HG03060 (cell line): ENCODE data around the gene PRDX1.
"Not testable (repeated sequence)": the region's sequence is repeated elsewhere in the genome, so short reads cannot be mapped to it uniquely, and the experiment has no call there.

ENCODE experiments used
- ATAC-seq: cut with Tn5 transposase; IDR thresholded peaks from one replicate; pipeline ENCODE4 v1.9.1; 2021; ENCODE audit warnings: low read depth, moderate number of reproducible peaks; ENCODE audit not compliant: unreplicated experiment

PRDX1 gene

DNA sequence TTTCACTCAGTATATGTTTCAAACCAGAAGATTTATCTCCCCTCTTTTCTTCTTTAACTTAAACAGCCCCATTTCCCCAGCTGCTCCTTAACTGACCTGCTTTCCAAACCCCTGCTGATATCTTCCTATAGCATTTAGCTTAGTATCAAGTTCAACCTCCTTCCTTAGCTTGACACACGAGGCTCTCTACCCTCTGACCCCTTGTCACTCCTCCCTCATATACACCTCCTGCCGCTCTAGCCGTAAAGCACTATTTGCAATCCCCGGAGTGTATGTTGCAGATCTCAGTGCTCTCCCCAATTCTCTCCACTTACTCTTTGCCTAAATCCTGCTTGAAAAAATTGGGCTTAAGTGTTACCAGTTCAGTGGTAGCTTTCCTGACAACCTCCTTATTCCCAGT, 15.2 kb upstream of the PRDX1 start:
- no peak for ATAC-seq

DNA sequence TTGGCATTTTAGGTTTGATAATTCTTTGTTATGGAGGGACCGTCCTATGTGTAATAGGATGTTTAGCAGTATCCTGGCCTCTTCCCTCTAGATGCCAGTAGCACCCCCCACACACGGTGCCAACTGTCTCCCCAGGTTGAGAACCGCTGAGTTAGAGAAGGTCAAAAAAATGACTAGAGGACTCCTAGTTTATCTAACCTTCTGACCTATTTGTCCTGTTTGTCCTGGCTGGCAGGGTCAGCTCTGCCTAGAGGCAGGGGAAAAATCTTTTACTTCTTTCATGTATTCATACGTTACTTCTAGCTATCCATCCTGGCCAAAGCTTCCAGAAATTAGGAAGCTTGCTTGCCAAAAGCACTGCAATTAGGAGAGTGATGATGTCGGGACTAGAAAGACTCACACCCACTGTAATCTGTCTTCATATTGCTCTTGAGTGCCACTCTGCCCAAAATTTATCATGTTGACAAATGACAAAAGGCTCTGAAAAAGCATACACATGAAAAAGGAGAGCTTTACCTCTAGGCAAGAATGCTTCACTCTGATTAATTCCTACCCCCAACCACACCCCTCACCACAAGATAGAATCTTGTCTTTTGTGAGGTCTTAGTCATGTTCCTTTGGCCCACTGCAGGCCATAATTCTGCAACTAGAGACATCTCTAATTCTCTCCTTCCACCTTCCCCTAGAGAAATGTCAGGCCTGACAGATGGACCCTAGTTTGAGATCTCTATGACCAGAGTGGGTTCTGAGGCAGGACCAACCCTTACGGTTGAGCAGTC, 14.5 kb upstream of the PRDX1 start:
- no peak for ATAC-seq

DNA sequence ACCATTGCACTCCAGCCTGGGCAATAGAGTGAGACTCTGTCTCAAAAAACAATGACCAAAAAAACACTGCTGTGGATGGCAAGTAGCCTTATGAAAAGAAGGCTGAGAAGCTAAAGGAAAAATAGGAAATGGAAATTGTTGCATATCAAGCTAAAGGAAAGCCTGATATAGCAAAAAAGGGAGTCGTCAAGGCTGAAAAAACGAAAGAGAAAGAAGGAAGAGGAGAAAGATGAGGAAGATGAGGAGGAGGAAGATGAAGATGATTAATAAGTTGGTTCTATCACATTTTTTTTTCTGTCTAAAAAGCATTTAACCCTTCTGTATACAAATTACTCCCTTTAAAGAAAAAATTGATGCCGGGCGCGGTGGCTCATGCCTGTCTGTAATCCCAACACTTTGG, 10.2 kb upstream of the PRDX1 start:
- no peak for ATAC-seq

DNA sequence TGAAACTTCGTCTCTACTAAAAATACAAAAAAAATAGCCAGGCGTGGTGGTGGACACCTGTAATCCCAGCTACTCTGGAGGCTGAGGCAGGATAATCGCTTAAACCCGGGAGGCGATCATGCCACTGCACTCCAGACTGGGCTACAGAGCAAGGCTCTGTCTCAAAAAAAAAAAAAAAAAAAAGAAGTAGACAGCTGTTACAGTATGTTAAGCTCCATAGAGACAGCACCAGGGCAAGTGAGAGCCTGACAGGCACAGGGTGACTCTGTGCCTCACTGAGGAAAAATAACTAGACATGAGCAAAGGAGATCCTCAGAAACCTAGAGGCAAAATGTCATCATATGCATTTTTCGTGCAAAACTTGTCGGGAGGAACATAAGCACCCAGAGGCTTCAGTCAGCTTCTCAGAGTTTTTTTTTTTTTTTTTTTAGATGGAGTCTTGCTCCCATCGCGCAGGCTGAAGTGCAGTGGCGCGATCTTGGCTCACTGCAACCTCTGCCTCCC, 9.0 kb upstream of the PRDX1 start:
- no peak for ATAC-seq

DNA sequence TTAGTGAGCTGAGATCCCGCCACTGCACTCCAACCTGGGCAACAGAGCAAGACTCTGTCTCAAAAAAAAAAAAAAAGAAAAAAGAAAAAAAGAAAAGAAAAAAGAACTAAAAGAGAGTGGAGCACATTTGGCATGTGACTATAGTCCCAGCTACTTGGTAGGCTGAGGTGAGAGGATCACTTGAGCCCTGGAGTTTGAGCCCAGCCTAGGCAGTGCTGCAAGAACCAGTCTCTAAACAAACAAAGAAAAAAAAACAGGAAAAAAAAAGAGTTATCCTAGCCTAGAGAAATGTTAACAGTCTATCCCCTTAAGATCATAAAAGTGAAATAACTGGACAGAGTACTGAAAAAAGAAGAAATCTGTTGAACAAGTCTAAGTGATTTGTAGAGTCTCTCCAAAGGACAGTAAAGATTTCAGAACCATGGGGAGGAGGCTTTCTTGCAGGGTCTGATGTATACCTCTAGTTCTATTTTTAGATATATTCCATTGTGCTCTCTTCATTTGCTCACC, 4.5 kb upstream of the PRDX1 start:
- no peak for ATAC-seq

DNA sequence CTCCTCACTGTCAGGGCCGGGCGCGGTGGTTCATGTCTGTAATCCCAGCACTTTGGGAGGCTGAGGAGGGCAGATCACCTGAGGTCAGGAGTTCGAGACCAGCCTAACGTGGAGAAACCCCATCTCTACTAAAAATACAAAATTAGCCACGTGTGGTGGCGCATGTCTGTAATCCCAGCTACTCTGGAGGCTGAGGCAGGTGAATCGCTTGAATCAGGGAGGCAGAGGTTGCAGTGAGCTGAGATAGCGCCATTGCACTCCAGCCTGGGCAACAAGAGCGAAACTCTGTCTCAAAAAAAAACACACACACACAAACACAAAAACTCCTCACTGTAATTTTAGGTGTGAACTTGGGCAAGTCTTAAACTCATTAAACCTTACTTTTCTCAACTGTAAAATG, 2.3 kb upstream of the PRDX1 start:
- ATAC-seq, result not testable (repeated sequence)

DNA sequence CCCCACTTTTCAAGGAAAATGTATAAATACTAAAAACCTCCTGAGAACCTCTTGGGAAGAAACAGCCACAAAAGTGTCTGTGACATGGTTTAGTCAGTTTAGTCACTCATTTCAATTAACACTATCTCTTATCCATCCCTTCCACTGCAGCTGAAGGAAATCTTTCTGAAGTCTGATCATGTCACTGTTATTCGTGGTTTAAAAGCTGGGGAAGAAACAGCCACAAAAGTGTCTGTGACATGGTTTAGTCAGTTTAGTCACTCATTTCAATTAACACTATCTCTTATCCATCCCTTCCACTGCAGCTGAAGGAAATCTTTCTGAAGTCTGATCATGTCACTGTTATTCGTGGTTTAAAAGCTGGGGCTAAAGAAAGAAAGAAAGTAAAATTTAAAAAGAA, 1.8 kb upstream of the PRDX1 start:
- ATAC-seq, result not testable (repeated sequence)

DNA sequence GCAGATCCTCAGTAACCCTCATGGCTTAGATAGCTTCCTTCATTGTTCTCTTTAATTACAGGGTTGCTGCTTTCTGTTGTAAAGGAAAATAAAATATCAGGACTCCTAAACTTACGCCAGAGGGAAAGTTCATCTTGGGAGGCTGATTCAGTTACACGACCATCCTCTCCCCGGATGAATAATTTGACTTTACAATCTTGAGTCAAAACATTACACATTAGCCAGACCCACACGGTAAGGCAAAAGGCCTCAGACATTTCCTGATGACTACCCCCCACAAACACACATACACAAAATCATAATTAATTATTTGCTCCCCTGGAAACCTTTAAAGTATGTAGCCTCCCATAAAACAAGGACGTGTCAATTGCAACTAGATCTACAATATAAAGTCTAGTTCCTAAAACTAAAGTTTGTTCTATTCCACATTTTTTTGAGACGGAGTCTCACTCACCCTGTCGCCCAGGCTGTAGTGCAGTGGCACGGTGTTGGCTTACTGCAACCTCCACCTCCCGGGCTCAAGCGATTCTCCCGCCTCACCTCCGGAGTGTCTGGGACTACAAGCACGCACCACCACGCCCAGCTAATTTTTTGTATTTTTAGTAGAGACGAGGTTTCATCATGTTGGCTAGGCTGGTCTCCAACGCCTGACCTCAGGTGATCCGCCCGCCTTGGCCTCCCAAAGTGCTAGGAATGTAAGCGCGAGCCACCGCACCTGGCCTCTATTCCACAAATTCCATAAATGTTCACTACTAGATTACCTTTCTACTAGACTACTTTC, 830 bp upstream of the PRDX1 start:
- no peak for ATAC-seq

DNA sequence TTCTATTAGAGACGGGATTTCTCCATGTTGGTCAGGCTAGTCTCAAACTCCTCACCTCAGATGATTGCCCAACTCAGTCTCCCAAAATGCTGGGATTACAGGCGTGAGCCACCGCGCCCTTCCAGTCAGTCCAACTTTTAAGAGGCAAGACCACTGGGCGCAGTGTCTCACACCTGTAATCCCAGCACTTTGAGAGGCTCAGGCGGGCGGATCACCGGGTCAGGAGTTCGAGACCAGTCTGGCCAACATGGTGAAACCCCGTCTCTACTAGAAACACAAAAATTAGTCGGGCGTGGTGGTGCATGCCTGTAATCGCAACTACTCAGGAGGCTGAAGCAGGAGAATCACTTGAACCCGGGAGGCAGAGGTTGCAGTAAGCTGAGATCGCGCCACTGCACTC, 1.9 kb downstream of the PRDX1 start:
- not testable (repeated sequence) for ATAC-seq

DNA sequence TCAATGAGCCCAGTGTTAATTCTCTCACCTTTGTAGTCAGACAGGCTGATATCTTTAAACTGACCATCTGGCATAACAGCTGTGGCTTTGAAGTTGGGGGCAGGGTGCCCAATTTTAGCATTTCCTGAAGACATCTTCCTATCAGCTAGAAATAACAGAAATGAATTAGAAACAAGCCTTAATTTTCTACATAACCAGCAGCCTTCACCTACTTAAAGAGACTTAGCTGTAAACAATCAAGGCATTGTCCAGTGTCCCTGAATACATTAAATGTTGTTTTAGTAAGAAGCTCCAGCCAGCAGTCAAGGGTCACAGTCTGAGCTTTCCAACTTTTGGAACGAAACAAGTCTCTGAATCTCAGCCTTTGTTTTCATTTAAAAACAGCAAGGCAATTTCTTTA, 2.8 kb downstream of the PRDX1 start:
- no peak for ATAC-seq

DNA sequence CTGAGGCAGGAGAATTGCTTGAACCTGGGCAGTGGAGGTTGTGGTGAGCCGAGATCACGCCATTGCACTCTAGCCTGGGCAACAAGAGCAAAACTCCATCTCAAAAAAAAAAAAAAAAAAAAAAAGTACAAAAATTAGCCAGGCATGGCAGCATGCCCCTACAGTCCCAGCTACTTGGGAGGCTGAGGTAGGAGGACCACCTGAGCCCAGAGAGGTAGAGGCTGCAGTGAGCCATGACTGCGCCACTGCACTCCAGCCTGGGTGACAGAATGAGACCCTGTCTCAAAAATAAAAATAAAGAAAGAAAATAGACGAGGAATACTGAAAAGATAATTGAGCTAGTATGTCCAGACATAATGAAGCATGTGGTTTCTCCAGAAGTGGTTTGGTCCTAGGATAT, 3.3 kb downstream of the PRDX1 start:
- not testable (repeated sequence) for ATAC-seq

DNA sequence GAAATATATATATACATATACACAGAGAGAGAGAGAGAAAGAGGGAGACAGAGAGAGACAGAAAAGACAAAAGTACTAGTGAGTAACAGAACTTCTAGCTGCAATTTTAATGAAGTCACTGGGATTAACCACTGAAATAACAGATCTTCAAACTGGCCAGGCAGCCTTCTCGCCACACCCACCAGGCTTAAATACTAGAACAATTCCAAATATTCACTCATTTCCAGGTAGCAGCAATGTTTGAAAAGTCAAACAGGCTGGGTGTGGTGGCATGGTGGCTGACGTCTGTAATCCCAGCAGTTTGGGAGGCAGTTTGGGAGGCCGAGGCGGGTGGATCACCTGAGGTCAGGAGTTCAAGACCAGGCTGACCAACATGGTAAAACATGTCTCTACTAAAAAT, 5.2 kb downstream of the PRDX1 start:
- no peak for ATAC-seq

DNA sequence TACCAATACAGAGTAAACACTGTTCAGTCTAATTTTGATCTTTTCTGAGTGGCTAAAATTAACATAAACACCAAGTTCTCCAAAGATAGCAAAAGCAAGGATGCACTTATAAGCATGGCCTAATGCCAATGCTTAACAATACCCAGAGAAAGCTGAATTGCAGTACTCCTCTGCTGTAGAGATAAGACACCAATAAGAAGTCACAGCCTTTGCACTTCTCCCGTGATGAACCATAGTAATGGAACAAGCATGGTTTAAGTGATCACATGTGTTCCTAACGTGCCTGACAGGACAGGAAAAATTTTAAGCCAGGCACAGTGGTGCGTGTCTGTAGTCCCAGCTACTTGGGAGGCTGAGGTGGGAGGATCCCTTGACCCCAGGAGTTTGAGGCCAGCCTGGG, 5.6 kb downstream of the PRDX1 start:
- no peak for ATAC-seq

DNA sequence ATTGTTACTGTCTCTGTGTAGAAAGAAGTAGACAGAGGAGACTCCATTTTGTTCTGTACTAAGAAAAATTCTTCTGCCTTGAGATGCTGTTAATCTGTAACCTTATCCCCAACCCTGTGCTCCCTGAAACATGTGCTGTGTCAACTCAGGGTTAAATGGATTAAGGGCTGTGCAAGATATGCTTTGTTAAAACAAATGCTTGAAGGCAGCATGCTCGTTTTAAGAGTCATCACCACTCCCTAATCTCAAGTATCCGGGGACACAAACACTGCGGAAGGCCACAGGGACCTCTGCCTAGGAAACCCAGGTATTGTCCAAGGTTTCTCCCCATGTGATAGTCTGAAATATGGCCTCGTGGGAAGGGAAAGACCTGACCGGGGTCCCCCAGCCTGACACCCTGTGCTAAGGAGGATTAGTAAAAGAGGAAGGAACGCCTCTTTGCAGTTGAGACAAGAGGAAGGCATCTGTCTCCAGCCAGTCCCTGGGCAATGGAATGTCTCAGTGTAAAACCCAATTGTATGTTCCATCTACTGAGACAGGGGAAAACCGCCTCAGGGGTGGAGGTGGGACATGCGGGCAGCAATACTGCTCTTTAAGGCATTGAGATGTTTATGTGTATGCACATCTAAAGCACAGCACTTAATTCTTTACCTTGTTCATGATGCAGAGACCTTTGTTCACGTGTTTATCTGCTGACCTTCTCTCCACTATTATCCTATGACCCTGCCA, 8.0 kb downstream of the PRDX1 start:
- not testable (repeated sequence) for ATAC-seq

DNA sequence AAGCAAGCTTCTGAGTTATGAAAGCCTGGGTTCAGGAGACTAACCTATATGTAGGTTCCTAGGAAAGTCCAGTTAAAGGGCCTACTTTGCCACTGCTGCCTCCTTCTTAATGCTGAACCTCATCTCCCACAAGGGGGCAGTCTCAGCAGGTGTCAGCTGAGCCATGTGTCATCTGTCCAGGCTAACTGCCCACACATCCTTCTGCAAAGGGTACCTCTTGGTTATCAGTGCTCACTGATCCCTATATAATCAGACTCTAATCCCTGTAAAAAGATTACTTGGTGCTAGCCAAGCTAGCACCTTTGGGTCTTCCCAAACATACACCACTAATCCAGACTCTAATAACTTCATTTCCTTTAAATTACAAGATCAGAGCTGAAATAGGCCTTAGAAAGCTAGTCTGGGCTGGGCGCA, 9.0 kb downstream of the PRDX1 start:
- no peak for ATAC-seq

DNA sequence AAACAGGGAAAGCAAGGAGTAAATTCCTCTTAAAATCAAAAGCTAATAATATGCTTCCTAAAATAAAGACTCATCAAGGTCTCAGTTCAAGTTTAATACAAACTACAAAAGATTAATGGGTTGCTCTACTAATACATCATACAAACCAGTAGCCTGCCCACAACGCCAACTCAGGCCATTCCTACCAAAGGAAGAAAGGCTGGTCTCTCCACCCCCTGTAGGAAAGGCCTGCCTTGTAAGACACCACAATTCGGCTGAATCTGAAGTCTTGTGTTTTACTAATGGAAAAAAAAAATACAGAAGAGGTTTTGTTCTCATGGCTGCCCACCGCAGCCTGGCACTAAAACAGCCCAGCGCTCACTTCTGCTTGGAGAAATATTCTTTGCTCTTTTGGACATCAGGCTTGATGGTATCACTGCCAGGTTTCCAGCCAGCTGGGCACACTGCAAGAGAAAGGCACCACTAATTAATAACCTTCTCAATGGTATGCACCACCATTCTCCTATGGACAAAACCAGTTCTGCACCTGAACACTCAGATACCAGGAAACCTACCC, 10.6 kb downstream of the PRDX1 start:
- no peak for ATAC-seq

DNA sequence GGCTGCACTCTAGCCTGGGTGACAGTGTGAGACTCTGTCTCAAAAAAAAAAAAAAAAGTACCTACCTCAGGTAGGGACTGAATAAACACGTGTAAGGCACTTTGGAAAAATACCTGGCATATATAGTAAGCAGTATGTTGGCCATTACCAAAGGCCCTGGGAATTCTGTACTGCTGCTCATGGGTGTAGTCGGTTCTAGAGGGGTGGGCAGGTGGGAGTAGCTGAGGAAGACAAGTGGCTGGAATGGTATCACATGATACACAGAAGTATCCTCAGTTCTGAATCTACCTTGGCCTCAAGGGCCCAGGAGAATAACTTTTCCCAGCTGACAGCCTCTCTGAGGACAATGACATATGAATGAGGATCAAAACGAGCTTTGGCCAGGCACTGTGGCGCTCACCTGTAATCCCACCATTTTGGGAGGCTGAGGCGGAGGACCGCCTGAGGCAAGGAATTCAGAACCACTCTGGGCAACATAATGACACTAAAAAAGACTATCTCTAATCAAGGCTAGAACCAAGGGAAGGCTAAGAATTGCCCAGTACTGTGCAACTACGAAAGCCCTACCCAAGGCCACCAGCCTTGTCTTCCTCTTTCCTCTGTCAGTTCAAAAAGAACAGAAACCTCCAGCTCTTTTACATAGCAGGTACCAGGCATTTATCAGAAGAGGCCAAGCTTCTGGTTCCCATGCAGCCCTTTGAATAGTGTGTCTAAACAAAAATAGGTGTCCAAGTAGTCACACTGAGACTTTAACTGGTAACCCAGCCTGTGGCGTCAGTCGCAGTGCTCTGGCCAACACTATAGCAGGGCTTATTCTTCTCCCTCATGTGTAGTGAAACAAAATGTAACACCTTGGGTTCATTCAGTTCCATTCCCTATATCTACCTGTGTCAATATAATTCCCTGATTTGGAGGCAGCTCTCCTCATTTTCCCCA, 11.4 kb downstream of the PRDX1 start:
- no peak for ATAC-seq

DNA sequence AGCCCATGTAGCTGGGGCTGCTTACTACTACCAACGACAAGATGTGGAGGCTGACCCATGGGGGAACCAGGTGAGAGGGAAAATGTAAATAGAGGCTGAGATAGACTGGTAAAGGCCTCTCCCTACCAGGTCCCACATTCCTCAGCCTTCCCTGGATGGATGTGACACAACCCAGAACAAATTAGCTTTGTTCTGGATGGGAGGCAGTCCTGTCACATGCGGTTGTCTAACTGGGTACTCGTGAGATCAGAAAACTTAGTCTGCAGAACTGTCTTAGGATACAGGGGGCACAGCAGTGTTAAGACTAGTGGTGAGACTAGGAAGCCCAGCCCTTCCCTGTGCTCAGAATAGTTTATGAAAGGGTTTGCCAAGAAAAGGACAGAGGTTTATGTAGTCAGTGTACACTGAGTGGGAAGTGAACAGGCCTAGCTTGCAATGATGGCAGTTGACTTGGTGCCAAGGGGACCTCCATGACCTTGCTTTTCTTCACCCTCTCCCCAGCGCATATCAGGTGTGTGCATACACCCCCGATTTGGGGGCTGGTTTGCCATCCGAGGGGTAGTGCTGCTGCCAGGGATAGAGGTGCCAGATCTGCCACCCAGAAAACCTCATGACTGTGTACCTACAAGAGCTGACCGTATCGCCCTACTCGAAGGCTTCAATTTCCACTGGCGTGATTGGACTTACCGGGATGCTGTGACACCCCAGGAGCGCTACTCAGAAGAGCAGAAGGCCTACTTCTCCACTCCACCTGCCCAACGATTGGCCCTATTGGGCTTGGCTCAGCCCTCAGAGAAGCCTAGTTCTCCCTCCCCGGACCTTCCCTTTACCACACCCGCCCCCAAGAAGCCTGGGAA, 13.2 kb downstream of the PRDX1 start:
- ATAC-seq, result no peak

DNA sequence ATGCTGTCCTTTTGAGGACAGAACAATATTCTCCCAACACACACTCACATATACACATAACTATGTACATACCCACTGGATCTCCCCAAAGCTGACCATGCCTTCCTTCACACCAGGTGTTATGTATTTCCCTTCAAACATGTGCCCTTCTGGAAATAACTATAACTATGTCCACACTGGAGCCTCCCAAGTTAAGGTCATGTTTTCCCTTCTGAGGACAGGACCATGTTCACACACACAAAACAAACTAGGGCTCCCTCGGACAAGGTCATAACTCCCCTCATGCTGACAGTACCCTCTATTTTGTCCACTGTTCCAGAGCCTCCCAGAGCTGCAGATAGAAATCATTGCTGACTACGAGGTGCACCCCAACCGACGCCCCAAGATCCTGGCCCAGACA, 13.8 kb downstream of the PRDX1 start:
- no peak for ATAC-seq
